HepG2 (cell line): ENCODE data around the gene DNMT3A. TPM values are rescaled to one million over a fixed set of nuclear protein-coding genes. Genes with fewer than 3 reads are reported as not detected.

Source experiments
- ARID5B ChIP-seq: IDR thresholded peaks from 2 replicates; pipeline ENCODE4 v1.4.0; 2020; ENCODE audit warnings: mild to moderate bottlenecking, missing genetic modification reagents
- ARNTL ChIP-seq: sonication (generic); formaldehyde crosslinking; IDR thresholded peaks from 2 replicates; pipeline ENCODE4 v1.4.0; 2020; ENCODE audit warnings: mild to moderate bottlenecking, missing genetic modification reagents
- GFI1 ChIP-seq: sonication (generic); formaldehyde crosslinking; IDR thresholded peaks from 2 replicates; pipeline ENCODE4 v1.5.0; 2020; ENCODE audit warnings: missing genetic modification reagents, mild to moderate bottlenecking, borderline replicate concordance
- MED8 ChIP-seq: sonication (generic); formaldehyde crosslinking; IDR thresholded peaks from 2 replicates; pipeline ENCODE4 v1.8.1; 2023; ENCODE audit warnings: mild to moderate bottlenecking, missing genetic modification reagents; ENCODE audit not compliant: insufficient replicate concordance
- MTA3 ChIP-seq: sonication (generic); formaldehyde crosslinking; IDR thresholded peaks from 2 replicates; pipeline ENCODE4 v1.4.0; 2020; ENCODE audit warnings: missing genetic modification reagents
- NFYB ChIP-seq: sonication (generic); formaldehyde crosslinking; IDR thresholded peaks from 2 replicates; pipeline ENCODE4 v1.4.0; 2020; ENCODE audit warnings: missing genetic modification reagents
- NR0B2 ChIP-seq: sonication (generic); formaldehyde crosslinking; IDR thresholded peaks from 2 replicates; pipeline ENCODE4 v1.4.0; 2020; ENCODE audit warnings: mild to moderate bottlenecking, missing genetic modification reagents
- POLR2AphosphoS5 ChIP-seq: IDR thresholded peaks from 2 replicates; pipeline ENCODE4 v1.6.1; 2012; ENCODE audit warnings: low read depth, low read length
- PRPF4 ChIP-seq: fragments of 200-400 bp; formaldehyde crosslinking; IDR thresholded peaks from 2 replicates; pipeline ENCODE4 v1.6.1; 2016; ENCODE audit warnings: low read length, low read depth; ENCODE audit not compliant: poor library complexity, severe bottlenecking
- SMAD3 ChIP-seq: sonication (generic); formaldehyde crosslinking; IDR thresholded peaks from 2 replicates; pipeline ENCODE4 v1.4.0; 2020; ENCODE audit warnings: missing genetic modification reagents
- SMAD9 ChIP-seq: sonication (generic); formaldehyde crosslinking; IDR thresholded peaks from 2 replicates; pipeline ENCODE4 v1.5.1; 2020; ENCODE audit warnings: mild to moderate bottlenecking, missing genetic modification reagents
- SP1 ChIP-seq, 2 experiments: fragments of 450-650 bp in 1 of 2; sonication (generic) in 1 of 2; formaldehyde crosslinking in 1 of 2; IDR thresholded peaks; 2 replicates each; pipeline versions ENCODE4 v1.4.0 to v1.6.1; 2016 to 2020; ENCODE audit warnings: missing genetic modification reagents in 1 of 2
- TBL1XR1 ChIP-seq: fragments of 150-350 bp; IDR thresholded peaks from 2 replicates; pipeline ENCODE4 v1.6.1; 2014; ENCODE audit warnings: borderline replicate concordance, low read length; ENCODE audit not compliant: partially characterized antibody
- TP53 ChIP-seq: sonication (generic); formaldehyde crosslinking; conservative IDR thresholded peaks from 2 replicates; pipeline ENCODE4 v1.4.0; 2020; ENCODE audit warnings: missing genetic modification reagents
- ZC3H13 ChIP-seq: sonication (generic); formaldehyde crosslinking; IDR thresholded peaks from 2 replicates; pipeline ENCODE4 v1.8.1; 2023; ENCODE audit warnings: mild to moderate bottlenecking, missing genetic modification reagents, moderate library complexity
- ZEB1 ChIP-seq: IDR thresholded peaks from 2 replicates; pipeline ENCODE4 v1.6.1; 2012; ENCODE audit warnings: mild to moderate bottlenecking, low read depth, inconsistent platforms; ENCODE audit not compliant: insufficient replicate concordance
- ZFY ChIP-seq: sonication (generic); formaldehyde crosslinking; IDR thresholded peaks from 2 replicates; pipeline ENCODE4 v1.4.0; 2020; ENCODE audit warnings: missing genetic modification reagents
- ZNF34 ChIP-seq: sonication (generic); formaldehyde crosslinking; IDR thresholded peaks from 2 replicates; pipeline ENCODE4 v1.4.0; 2020; ENCODE audit warnings: mild to moderate bottlenecking, missing genetic modification reagents, borderline replicate concordance
- ZNF615 ChIP-seq: sonication (generic); formaldehyde crosslinking; IDR thresholded peaks from 2 replicates; pipeline ENCODE4 v1.5.0; 2020; ENCODE audit warnings: mild to moderate bottlenecking, missing genetic modification reagents, borderline replicate concordance
- ZNF713 ChIP-seq: sonication (generic); formaldehyde crosslinking; IDR thresholded peaks from 2 replicates; pipeline ENCODE4 v1.4.0; 2020; ENCODE audit warnings: mild to moderate bottlenecking, missing genetic modification reagents
- polyA plus RNA-seq, 8 experiments: library from polyadenylated mRNA; depleted of rRNA in 3 of 8; stranded (reverse) in 7 of 8; unstranded in 1 of 8; fragments of >200 nt; fragmentation: Illumina TruSeq in 4 of 8; extraction: Trizol in 4 of 8; gene quantifications; 2 replicates each; pipeline versions ENCODE4 v1.2.1 to v1.2.3, GENCODE V29; 2011 to 2016; ENCODE audit warnings: low read depth in 4 of 8, missing spikeins in 1 of 8, mixed read lengths in 1 of 8; ENCODE audit not compliant: insufficient read depth in 1 of 8
- total RNA-seq, 5 experiments: library from RNA; depleted of rRNA; stranded (reverse); fragments of >200 nt; fragmentation: Illumina TruSeq; extraction: Trizol; gene quantifications; 2 replicates each; pipeline ENCODE4 v1.2.3, GENCODE V29; 2016; ENCODE audit warnings: low read depth in 1 of 5
- TF ChIP-seq, protein P1 (sequence below): sonication (generic); formaldehyde crosslinking; IDR thresholded peaks from 2 replicates; pipeline ENCODE4 v1.4.0; 2020; ENCODE audit warnings: missing genetic modification reagents
- TF ChIP-seq, protein P2 (sequence below): sonication (generic); formaldehyde crosslinking; IDR thresholded peaks from 2 replicates; pipeline ENCODE4 v1.4.0; 2020; ENCODE audit warnings: mild to moderate bottlenecking, missing genetic modification reagents, borderline replicate concordance

Gene DNMT3A
- total and polyA plus RNA-seq, 2 of the 13 experiments (the other 11 are each of a cell fraction or from before 2014, with no cell fraction given), result 14.7 to 29.1 TPM

DNA sequence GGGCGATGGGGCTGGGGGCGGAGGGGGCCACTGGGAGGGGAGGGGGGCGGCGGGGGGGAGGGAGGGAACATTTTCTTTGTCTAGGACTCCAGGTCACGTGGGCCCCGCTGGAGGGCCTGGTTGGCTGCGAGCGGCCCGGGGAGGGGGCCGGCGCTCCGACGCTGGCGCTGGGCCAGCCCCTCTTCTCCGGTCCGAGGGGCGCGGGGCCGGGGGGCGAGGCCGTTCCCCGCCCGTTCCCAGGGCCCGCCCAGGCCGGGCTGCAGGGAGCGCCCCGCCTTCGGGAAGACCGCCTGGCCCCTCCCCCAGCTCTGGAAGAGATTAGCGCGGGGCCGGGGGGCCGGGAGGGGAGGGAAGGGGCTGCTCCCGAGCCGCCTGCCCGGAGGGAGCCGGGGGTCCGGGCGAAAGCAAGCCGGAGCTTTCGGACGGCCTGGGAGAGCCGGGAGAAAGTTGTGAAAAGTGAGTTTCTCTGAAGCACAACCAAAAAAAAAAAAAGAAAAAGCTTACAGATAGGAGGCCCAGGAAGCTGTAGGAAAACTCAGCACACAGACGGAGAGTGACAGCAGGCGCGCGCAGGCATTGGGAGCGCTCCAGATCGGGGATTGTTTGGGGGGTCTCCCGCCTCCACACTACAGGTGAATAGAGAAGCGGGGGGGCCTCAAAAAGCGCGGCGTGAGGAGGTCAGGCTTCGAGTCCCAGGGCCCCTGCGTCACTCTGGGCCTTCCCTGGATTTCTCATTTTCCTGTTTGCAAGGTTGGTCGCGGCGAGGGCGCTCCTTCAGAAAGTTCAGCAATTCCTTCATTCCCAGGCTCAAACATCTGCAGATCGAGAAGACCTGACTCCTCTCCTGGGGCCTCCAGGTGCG lies 89.2 kb downstream of the DNMT3A start (continued):
- TF ChIP-seq ZEB1, result peak; percentile 4
- TF ChIP-seq NFYB (CRISPR knock-in tag), result peak; percentile 60; the same call in 1 of the 2 replicates
- TF ChIP-seq, protein P1, sequence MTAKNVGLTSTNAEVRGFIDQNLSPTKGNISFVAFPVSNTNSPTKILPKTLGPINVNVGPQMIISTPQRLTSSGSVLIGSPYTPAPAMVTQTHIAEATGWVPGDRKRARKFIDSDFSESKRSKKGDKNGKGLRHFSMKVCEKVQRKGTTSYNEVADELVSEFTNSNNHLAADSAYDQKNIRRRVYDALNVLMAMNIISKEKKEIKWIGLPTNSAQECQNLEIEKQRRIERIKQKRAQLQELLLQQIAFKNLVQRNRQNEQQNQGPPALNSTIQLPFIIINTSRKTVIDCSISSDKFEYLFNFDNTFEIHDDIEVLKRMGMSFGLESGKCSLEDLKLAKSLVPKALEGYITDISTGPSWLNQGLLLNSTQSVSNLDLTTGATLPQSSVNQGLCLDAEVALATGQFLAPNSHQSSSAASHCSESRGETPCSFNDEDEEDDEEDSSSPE (CRISPR knock-in tag), result peak; percentile 59; the same call in 1 of the 2 replicates
- TF ChIP-seq, protein P2, sequence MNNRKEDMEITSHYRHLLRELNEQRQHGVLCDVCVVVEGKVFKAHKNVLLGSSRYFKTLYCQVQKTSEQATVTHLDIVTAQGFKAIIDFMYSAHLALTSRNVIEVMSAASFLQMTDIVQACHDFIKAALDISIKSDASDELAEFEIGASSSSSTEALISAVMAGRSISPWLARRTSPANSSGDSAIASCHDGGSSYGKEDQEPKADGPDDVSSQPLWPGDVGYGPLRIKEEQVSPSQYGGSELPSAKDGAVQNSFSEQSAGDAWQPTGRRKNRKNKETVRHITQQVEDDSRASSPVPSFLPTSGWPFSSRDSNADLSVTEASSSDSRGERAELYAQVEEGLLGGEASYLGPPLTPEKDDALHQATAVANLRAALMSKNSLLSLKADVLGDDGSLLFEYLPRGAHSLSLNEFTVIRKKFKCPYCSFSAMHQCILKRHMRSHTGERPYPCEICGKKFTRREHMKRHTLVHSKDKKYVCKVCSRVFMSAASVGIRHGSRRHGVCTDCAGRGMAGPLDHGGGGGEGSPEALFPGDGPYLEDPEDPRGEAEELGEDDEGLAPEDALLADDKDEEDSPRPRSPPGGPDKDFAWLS (CRISPR knock-in tag), result no peak
- no peak for TF ChIP-seq SMAD9 (CRISPR knock-in tag)
- TF ChIP-seq ZFY (CRISPR knock-in tag), result peak; percentile 45; the same call in 1 of the 2 replicates
- TF ChIP-seq ZC3H13 (CRISPR knock-in tag), result no peak
- no peak for TF ChIP-seq GFI1 (CRISPR knock-in tag)
- TF ChIP-seq NR0B2 (CRISPR knock-in tag), result no peak
- no peak for TF ChIP-seq ZNF34
- no peak for TF ChIP-seq TBL1XR1
- TF ChIP-seq SMAD3 (CRISPR knock-in tag), result no peak
- TF ChIP-seq ZNF713 (CRISPR knock-in tag), result no peak
- no peak for TF ChIP-seq ARID5B (CRISPR knock-in tag)
- TF ChIP-seq PRPF4, result peak; percentile 85
- no peak for TF ChIP-seq TP53
- TF ChIP-seq MTA3 (CRISPR knock-in tag), result no peak
- no peak for TF ChIP-seq ZNF615
- TF ChIP-seq SP1 (IDR thresholded peaks at IDR 0.05), result no peak
- 0 out of 2 replicates have a peak, but pooled peaks have one; percentile 10 for TF ChIP-seq SP1 (CRISPR knock-in tag; IDR thresholded peaks at IDR 0.05)
- no peak; the same call in 1 of the 2 replicates for TF ChIP-seq ARNTL (CRISPR knock-in tag)
- TF ChIP-seq POLR2AphosphoS5, result no peak; the same call in none of the 2 replicates
- TF ChIP-seq MED8 (CRISPR knock-in tag), result no peak
